Jurkat, Clone E6-1 (cell line): ENCODE data around the gene PCDHGA4.
"Not testable (repeated sequence)": the region's sequence is repeated elsewhere in the genome, so short reads cannot be mapped to it uniquely, and the experiment has no call there.

Experiments used
- DNase-seq: peaks from one replicate; pipeline ENCODE4 v3.0.0-alpha.2; 2011; ENCODE audit warnings: low read depth, low spot score
- H3K4me3 ChIP-seq: 2 replicates; pipeline ENCODE4 v1.5.1; 2011; ENCODE audit warnings: mild to moderate bottlenecking, low read length, control low read depth, moderate library complexity

PCDHGA4 gene

DNA sequence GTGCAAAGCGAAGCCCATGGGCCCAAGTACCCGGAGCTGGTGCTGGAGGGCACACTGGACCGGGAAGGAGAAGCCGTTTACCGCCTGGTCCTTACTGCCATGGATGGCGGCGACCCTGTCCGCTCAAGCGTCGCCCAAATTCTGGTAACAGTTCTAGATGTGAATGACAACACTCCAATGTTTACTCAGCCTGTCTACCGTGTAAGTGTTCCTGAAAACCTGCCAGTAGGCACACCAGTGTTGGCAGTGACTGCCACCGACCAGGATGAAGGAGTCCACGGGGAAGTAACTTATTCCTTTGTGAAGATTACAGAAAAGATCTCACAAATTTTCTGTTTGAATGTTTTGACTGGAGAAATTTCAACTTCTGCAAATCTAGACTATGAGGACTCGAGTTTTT, 19.8 kb downstream of the PCDHGA4 start:
- DNase-seq, result no peak
- H3K4me3 ChIP-seq, result no peak overlapping the region

DNA sequence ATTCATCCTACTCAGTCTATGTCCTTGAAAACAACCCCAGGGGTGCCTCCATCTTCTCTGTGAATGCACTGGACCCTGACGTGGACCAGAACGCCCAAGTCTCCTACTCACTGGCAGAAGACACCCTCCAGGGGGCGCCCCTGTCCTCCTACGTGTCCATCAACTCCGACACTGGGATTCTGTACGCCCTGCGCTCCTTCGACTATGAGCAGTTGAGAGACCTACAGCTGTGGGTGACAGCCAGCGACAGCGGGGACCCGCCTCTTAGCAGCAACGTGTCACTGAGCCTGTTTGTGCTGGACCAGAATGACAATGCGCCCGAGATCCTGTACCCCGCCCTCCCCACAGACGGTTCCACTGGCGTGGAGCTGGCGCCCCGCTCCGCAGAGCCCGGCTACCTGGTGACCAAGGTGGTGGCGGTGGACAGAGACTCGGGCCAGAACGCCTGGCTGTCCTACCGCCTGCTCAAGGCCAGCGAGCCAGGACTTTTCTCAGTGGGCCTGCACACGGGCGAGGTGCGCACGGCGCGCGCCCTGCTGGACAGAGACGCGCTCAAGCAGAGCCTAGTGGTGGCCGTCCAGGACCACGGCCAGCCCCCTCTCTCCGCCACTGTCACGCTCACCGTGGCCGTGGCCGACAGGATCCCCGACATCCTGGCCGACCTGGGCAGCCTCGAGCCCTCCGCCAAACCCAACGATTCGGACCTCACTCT, 20.8 kb downstream of the PCDHGA4 start:
- not testable (repeated sequence) for DNase-seq, H3K4me3 ChIP-seq

GRCh38 chr5:141382469-141383294, 27.9 kb downstream of the PCDHGA4 start, which contains the start of gene PCDHGA7:
TSS of gene PCDHGA7 (plus strand) at chr5:141382742. CDS start at chr5:141382900, 158 bp downstream.
- H3K4me3 ChIP-seq, result no peak within 1 kb of the TSS
- DNase-seq, result no peak

GRCh38 chr5:141383345-141383744, 28.5 kb downstream of the PCDHGA4 start:
- no peak overlapping the region for H3K4me3 ChIP-seq
- no peak for DNase-seq

- no peak overlapping the region for H3K4me3 ChIP-seq
- DNase-seq, result no peak
Observed at GRCh38 chr5:141384471-141385267, 29.8 kb downstream of the PCDHGA4 start.

DNA sequence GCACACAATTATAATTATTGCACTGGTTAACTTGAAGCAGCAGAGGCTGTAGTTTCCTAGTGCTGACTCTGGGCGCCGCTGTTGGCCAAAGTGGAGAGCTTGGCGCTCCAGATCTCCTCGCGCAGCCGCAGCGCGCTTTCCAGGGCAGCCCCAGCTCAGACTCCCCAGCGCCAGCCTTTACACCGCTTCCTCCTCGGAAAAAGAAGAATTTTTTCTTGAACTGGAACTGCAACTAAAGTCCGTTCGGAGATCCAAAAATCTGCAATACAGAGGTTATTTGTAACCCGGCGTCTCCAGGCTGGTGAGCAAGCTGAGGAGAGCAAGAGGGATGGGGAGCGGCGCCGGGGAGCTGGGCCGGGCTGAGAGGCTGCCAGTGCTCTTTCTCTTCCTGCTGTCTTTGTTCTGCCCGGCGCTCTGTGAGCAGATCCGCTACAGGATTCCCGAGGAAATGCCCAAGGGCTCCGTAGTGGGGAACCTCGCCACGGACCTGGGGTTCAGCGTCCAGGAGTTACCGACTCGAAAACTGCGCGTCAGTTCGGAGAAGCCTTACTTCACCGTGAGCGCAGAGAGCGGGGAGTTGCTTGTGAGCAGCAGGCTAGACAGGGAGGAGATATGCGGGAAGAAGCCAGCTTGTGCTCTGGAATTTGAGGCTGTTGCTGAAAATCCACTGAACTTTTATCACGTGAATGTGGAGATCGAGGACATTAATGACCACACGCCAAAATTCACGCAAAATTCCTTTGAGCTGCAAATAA, 32.9 kb downstream of the PCDHGA4 start, which contains the start of gene PCDHGB4:
Gene PCDHGB4, plus strand, starts transcription at position 142 of the 755 bp plus-strand sequence. Its CDS starts 187 bp downstream, at position 329.
- not testable (repeated sequence) for DNase-seq, H3K4me3 ChIP-seq

- DNase-seq, result no peak
- no peak overlapping the region for H3K4me3 ChIP-seq
Observed at GRCh38 chr5:141388661-141389060, 33.8 kb downstream of the PCDHGA4 start.

DNA sequence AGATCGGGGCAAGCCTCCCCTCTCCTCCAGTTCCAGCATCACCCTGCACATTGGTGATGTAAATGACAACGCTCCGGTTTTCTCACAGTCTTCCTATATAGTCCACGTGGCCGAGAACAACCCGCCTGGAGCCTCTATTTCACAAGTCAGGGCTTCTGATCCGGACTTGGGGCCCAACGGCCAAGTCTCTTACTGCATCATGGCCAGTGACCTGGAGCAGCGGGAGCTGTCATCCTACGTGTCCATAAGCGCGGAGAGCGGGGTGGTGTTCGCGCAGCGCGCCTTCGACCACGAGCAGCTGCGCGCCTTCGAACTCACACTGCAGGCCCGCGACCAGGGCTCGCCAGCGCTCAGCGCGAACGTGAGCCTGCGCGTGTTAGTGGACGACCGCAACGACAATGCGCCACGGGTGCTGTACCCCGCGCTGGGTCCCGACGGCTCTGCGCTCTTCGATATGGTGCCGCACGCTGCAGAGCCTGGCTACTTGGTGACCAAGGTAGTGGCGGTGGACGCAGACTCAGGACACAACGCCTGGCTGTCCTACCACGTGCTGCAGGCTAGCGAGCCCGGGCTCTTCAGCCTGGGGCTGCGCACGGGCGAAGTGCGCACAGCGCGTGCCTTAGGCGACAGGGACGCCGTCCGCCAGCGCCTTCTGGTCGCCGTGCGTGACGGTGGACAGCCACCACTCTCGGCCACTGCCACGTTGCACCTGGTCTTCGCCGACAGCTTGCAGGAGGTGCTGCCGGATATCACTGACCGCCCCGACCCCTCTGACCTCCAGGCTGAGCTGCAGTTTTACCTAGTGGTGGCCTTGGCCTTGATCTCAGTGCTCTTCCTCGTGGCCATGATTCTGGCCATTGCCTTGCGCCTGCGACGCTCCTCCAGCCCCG, 34.6 kb downstream of the PCDHGA4 start:
- H3K4me3 ChIP-seq, result no peak overlapping the region
- DNase-seq, result no peak

DNA sequence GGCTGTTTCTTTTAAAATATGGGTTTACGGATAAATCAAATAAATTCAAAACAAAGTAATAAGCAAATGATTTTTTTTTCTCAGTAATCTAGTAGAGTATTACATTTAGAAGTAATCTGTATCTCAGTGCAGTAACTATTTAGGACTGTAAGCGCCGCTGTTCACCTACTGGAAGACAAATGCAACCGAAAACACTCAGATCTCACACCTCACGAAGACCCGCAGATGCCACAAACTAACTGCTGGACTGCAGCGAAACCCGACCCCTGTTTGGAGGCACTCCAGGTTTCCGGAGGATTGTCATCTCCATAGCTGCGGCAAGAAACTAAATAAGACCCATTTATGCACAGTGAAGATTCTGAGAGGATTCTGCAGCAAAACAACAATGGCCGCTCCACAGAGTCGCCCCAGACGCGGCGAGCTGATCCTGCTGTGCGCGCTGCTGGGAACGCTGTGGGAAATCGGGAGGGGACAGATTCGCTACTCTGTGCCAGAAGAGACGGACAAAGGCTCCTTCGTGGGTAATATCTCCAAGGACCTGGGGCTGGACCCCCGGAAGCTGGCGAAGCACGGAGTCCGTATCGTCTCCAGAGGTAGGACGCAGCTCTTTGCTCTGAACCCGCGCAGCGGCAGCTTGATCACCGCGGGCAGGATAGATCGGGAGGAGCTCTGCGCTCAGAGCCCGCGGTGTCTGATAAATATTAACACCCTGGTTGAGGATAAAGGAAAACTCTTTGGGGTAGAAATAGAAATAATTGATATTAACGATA, 37.8 kb downstream of the PCDHGA4 start, which contains the start of gene PCDHGA8:
Gene PCDHGA8, plus strand, starts transcription at position 205 of the 770 bp plus-strand sequence. Its CDS starts 181 bp downstream, at position 386.
- DNase-seq, result no peak
- no peak within 1 kb of the TSS for H3K4me3 ChIP-seq

- no peak for DNase-seq
- H3K4me3 ChIP-seq, result no peak overlapping the region
Observed at GRCh38 chr5:141393267-141393666, 38.4 kb downstream of the PCDHGA4 start.

GRCh38 chr5:141394401-141395187, 39.8 kb downstream of the PCDHGA4 start:
- not testable (repeated sequence) for DNase-seq, H3K4me3 ChIP-seq

DNA sequence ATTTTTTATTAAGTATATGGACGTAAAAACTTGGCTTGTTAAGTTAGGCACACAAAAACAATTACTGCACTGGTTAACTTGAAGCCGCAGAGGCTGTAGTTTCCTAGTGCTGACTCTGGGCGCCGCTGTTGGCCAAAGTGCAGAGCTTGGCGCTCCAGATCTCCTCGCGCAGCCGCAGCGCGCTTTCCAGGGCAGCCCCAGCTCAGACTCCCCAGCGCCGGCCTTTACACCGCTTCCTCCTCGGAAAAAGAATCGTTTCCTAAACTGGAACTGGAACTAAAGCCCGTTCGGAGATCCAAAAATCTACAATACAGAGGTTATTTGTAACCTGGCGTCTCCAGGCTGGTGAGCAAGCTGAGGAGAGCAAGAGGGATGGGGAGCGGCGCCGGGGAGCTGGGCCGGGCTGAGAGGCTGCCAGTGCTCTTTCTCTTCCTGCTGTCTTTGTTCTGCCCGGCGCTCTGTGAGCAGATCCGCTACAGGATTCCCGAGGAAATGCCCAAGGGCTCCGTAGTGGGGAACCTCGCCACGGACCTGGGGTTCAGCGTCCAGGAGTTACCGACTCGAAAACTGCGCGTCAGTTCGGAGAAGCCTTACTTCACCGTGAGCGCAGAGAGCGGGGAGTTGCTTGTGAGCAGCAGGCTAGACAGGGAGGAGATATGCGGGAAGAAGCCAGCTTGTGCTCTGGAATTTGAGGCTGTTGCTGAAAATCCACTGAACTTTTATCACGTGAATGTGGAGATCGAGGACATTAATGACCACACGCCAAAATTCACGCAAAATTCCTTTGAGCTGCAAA, 43.1 kb downstream of the PCDHGA4 start, which contains the start of gene PCDHGB5:
Gene PCDHGB5, plus strand, starts transcription at position 192 of the 796 bp plus-strand sequence. Its CDS starts 181 bp downstream, at position 373.
- not testable (repeated sequence) for DNase-seq, H3K4me3 ChIP-seq

DNA sequence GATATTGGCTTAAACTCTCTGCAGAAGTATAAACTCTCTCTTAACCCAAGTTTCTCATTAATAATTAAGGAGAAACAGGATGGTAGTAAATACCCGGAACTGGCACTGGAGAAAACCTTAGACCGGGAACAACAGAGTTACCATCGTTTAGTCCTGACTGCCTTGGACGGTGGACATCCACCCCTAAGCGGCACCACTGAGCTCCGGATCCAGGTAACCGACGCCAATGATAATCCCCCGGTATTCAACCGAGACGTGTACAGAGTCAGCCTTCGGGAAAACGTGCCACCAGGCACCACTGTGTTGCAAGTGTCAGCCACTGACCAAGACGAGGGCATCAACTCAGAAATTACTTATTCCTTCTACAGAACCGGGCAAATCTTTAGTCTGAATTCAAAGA, 43.8 kb downstream of the PCDHGA4 start:
- no peak overlapping the region for H3K4me3 ChIP-seq
- DNase-seq, result no peak

GRCh38 chr5:141399555-141400258, 44.9 kb downstream of the PCDHGA4 start:
- no peak for DNase-seq
- no peak overlapping the region for H3K4me3 ChIP-seq
